Epithelial cell of proximal tubule (primary cell): ENCODE data around the gene OSBPL2. TPM values are rescaled to one million over a fixed set of nuclear protein-coding genes. Genes with fewer than 3 reads are reported as not detected.

Experiments
- DNase-seq: peaks from one replicate; pipeline ENCODE4 v3.0.0-alpha.2; 2011; ENCODE audit warnings: low read depth
- H3K4me3 ChIP-seq: 2 replicates; pipeline ENCODE4 v1.5.1; 2011; ENCODE audit warnings: low read depth, mild to moderate bottlenecking, low read length
- total RNA-seq: library from RNA; depleted of rRNA; stranded (reverse); fragments of >200 nt; gene quantifications from 2 replicates; pipeline ENCODE4 v1.2.3, GENCODE V29; 2015
- TF ChIP-seq, protein P1 (sequence below): conservative IDR thresholded peaks from 2 replicates; pipeline ENCODE4 v1.5.1; 2012; ENCODE audit warnings: low read depth, mild to moderate bottlenecking, low read length

Gene OSBPL2
- total RNA-seq, 1 donor from 2014 or later: 20.6 TPM

DNA sequence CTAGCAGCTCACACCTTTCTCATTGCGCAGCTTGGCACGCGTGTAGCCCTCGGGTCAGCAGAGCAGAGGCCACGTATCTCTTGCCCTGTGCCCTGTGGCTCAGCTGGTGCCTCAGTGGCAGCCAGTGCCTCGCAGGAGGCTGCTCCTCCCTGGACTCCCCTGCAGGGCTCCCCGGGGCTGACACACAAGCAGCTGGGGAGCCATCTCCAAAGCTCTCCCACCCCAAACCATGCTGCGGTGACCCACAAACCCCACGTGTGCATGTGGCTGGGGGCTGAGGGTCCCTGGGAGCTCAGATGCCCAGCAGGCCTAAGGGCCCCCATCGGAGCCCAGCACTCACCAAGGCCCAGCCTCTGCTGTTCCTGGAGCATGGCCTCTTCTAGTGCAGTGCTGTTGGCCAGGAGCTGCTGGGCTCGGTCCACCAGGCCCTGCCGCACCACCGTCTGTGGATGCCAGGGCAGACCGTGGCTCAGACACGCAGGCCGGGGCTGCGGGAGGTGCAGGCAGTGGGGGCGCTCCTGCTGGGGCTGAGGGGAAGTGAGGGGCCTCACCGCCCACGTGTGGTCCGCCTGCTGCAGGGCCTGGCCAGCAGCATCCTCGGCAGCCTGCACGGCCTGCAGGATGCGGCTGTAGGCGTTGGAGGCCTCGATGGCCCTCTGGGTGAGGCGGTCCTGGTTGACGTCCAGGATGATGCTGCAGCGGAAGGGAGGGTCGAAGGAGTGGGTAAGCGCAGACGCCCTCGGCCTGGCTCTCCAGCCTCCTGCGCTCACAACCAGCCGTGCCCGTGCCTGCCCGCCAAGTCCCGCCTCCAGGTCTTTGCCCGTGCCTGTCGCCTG is 78.2 kb downstream of the OSBPL2 start:
- no peak for DNase-seq
- H3K4me3 ChIP-seq: no peak overlapping the region
- TF ChIP-seq, protein P1, sequence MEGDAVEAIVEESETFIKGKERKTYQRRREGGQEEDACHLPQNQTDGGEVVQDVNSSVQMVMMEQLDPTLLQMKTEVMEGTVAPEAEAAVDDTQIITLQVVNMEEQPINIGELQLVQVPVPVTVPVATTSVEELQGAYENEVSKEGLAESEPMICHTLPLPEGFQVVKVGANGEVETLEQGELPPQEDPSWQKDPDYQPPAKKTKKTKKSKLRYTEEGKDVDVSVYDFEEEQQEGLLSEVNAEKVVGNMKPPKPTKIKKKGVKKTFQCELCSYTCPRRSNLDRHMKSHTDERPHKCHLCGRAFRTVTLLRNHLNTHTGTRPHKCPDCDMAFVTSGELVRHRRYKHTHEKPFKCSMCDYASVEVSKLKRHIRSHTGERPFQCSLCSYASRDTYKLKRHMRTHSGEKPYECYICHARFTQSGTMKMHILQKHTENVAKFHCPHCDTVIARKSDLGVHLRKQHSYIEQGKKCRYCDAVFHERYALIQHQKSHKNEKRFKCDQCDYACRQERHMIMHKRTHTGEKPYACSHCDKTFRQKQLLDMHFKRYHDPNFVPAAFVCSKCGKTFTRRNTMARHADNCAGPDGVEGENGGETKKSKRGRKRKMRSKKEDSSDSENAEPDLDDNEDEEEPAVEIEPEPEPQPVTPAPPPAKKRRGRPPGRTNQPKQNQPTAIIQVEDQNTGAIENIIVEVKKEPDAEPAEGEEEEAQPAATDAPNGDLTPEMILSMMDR: no peak

DNA sequence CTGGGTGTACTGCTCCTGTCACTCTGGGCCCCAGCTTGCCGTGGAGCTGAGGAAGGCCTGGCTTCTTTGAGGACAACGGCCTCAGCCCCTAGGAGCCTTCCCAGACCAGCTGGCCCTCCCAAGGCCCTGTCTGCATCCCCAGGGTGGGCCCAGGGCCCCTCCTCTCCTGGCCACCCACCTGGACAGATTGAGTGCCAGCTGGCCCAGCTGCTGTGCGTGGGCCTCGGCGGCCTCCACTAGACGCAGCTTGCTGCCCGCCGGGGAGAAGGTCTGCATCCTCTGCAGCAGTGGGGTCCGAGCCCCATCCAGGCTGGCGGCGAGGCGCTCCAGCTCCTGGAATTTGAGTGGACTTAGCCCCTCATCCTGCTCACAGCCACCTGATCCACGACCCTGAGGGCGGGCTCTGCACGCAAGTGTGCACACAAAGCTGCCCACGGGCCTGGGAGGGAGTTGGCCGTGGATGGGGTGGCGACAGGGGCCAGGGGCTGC is 78.9 kb downstream of the OSBPL2 start:
- H3K4me3 ChIP-seq: no peak overlapping the region
- no peak for DNase-seq
- TF ChIP-seq, protein P1: no peak

DNA sequence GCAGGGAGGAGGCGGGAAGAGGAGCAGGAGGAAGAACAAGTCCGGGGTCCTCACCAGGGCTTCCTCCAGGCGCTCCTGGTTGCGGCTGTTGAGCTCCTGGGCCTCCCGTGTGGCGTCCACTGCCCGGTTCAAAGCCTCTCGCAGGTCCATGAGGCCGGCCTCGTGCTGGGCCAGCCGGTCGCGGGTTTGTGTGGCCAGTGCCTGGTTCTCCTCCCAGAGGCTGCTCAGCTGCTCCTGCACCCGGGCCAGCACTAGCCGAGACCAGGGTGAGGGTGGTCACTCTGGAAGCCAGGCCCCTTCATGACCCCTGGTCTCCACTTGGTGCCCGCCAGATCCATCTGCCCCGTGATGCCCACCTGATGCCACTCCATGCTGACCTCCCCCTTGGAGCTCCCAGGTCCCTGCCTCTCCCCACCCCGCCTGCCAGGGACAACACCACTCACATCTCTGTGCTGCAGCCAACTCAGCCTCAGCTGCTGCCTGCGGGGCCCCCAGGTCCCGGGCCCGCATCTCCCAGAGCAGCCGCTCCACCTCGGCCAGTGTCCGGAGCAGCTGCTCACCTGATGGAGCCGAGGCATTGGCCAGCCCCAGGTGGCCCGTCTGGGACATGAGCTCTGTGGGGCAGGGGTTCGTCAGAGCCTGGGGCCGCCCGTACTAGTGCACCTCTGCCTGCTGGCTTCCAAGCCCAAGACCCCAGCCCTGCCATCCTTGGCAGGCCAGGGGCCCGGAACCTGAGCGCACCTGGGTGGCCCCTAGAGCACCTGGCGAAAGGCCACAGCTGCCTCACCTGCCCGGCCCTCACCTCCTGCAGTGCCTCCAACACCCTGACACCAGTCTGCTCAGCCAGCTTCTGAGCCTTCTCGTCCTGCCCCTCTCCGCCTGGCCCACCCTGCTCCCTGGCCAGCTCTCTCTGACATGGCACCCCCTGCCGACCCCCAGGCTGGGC is 80.4 kb downstream of the OSBPL2 start:
- no peak for DNase-seq

DNA sequence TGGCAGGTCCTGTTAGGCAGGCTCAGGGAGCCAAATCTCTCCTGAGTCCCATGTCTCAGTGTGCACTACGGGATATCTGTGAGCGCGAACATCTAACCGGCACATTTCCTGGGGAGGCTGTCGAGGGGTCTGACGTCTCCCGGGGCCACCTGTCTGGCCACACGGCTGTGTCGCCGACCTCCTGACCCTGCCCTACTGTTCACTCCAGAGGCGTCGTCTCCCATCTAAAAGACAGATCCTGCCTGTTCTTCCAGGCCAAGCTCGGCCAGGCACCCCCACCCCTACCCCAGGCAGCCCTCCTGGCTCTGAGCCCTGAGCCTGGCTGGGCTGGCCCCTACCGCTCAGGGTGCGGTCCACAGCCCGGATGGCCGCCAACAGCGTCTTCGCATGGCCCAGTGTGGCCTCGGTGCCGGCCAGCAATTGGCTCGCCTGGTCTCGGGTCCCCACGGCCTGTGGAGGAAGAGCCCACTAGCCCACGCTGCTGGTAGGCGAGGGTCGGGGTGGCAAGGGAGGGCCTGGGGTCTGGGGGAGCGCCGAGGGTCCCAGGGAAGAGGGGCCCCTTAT is 81.1 kb downstream of the OSBPL2 start:
- no peak for DNase-seq
- no peak overlapping the region for H3K4me3 ChIP-seq
- TF ChIP-seq, protein P1: no peak

More for the DNA sequence above, 80.4 kb downstream of the OSBPL2 start:
- TF ChIP-seq, protein P1: no peak
- no peak overlapping the region for H3K4me3 ChIP-seq

DNA sequence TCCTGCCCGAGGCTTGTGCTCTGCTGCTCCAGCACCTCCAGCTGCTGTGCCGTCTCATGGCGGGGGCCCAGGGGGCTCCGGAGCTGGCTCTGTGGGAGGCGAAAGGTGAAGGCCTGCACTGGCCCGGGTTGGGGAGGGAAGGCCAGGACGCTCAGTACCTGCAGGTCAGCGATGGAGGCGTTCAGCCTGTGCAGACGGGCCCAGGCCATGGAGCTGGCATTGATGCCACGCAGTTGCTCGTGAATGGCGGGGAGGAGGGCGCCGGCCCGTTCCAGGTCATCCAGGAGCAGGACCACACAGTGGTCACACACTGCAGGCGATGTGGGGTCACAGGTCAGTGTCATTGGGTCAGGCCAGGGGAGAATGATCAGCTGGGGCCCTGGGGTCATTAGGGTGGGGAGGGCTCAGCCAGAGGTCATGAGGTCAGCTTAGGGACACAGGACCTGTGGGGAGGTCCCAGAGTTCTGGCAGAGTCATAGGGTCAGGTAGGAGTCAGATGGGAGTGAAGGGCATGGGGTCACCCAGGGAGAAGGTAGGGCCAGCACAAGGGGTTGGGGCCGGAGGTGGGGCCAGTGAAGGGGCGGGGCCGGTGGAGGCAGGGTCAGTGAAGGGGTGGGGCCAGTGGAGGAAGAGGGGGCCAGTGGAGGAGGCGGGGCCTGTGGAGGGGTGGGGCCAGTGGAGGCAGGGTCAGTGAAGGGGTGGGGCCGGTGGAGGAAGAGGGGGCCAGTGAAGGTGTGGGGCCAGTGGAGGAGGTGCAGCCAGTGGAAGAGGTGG is 82.4 kb downstream of the OSBPL2 start:
- DNase-seq: no peak
- TF ChIP-seq, protein P1: no peak
- no peak overlapping the region for H3K4me3 ChIP-seq

DNA sequence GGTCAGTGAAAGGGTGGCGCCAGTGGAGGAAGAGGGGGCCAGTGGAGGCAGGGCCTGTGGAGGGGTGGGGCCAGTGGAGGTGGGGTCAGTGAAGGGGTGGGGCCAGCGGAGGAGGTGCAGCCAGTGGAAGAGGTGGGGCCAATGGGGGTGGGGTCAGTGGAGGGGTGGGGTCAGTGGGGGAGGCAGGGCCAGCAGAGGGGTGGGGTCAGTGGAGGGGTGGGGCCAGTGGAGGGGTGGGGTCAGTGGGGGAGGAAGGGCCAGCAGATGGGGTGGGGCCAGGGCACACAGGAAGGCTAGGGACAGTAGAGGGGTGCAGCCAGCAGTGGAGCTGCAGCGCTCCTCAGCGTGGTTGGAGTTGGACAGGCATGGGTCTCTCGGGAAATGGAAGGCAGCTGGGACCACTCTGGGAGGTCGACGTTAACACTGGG is 83.2 kb downstream of the OSBPL2 start:
- TF ChIP-seq, protein P1: no peak
- no peak for DNase-seq
- no peak overlapping the region for H3K4me3 ChIP-seq
